ENCODE data around the gene MYO1B.

Gene MYO1B

DNA sequence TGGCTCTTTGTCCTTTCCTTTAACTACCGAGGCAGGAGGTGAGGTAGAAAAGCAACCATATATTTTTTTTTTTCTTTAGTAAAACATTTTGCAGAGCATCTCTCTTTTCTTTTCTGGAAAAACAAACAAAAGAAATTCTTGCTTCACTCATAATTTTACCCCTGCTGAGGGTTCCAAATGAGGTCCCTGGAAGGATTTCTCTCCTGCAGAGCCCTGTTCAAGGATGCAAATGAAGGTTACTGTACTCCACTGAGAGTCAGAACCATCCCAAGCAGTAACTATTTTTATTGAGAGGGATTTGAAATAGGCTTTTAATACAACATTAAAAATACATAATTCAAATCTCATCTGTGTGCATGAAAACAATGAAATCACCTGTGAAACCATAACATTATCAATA lies 19.5 kb upstream of the MYO1B start:
- DNase-seq (ENCODE audit: low read depth in 3 of 3, low spot score in 1 of 3), result no peak

DNA sequence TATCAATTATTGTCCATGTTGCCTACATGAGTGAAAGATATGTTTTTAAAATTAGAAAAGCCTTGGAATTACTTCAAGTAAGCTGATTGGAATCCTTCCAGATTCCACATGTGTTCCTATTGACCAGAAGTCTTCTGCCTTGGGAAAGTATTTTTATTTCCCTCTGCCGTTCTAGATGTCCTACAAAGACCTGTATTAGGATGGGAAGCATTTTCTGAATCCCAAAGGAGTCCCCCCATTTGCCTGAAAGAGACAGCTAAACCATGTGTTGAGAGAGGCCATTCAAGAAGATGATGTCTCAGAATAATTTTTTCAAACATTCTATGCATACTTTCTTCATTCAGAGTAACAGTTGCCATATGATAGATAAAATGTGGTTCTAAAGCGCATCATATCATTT lies 19.0 kb upstream of the MYO1B start:
- no peak for DNase-seq (ENCODE audit: low read depth in 3 of 3, low spot score in 1 of 3)

DNA sequence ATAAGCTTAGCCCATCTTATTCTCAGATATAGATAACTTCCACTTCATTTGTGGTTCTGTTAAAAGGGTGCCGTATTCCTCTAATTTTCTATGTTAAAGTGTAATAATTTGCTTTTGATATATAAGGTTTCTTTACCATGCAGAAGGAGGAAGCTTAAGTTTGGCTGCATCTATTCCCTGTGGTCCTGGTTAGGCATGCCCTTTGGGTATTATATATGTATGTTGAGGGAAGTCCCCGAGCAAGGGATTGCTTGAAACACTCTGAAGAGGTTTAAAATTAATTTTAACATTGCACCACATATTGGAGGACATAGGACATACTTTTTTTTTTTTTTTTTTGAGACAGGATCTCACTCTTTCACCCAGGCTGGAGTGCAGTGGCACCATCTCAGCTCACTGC lies 16.9 kb upstream of the MYO1B start:
- no peak for DNase-seq (ENCODE audit: low read depth in 3 of 3, low spot score in 1 of 3)

DNA sequence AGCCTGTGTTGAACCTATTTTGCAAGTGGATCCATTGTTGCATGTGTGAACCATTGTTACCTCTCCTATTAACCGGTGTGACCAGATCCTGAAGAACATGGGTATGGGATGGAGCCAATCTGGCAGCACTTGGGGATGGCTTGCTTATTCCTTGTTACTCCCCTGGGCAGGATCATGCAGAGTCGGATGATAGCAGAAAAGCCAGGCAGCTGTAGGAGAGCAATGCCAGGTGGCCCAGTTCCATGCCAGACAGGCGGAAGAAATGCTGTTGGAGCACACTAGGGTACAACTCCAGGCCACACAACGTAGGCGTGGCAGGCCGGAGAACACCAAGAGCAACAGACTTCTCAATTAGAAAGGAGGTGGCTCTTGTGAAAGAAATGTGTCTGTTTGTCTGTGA lies 16.3 kb upstream of the MYO1B start:
- no peak for DNase-seq (ENCODE audit: low read depth in 3 of 3, low spot score in 1 of 3)

DNA sequence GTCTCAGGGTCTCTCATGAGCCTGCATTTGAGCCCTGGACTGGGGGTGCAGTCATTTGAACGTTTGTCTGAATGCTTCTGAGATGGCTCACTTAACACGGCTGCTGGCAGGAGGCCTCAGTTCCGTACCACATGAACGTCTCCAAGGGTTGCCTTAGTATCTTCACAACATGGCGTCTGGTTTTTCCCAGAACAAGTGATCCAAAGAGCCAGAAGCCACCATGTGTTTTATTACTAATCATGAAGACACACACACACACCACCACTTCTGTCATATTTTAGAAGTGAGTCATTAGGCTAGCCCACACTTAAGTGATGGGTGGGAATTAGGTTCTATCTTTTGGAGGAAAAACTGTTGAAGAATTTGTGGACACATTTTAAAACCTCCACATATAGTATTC lies 15.0 kb upstream of the MYO1B start:
- DNase-seq (ENCODE audit: low read depth in 3 of 3, low spot score in 1 of 3), result no peak

DNA sequence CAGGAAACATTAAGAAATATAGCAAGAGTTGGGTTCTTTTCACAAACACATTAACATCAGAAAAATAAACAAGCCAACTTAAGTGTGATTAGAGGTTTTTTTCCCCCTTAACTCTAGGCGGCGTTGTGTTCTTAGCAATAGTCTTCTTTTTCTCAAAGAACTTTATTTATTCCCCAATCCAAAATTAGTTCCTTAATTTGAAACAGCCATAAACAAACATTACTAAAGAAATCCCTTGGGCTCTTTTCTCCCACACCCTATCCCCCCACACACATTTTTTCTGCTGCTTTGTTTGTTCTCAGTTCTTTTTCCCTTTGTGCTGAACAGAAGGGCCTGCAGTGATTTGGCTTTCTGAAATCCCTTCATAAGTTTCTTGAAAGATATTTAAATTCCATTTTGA lies 13.2 kb upstream of the MYO1B start:
- no peak for DNase-seq (ENCODE audit: low read depth in 3 of 3, low spot score in 1 of 3)

DNA sequence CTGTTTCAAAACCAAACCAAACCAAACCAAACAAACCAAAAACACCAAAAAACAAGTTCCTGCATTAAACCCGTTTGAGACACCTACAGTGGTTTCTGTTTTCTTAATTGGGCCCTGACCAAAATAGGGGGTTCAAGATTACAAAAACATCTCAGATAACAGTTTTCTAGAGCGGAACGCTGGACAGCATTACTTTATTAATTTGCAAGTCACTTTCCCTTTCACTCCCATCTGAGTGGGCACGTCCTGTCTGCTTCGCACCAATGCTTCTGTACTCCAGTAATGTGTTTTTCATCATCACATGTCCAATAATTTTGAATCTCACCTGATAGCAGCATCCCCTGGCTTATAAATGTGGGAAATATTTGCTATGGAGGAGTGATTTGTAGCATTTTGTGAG lies 11.7 kb upstream of the MYO1B start:
- DNase-seq (ENCODE audit: low read depth in 3 of 3, low spot score in 1 of 3), result no peak

DNA sequence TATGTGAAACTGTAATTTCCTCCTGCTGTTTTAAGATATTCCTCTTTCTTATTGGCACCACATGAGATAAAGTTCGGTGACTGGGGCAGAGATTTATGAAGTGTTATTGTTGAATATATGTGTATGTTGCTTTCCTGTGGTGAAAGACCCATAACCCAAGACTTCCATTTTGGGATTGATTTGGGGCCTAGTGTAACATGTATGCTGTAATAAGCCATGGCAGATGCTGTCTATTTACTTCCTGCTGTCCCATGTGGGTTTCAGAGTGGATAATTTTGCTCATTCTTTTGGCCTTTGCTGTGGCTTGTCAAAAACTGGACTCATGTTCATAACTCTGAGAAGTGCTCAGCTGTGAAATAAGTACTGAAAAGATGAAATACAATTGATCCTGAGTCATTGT lies 10.8 kb upstream of the MYO1B start:
- no peak for DNase-seq (ENCODE audit: low read depth in 3 of 3, low spot score in 1 of 3)

DNA sequence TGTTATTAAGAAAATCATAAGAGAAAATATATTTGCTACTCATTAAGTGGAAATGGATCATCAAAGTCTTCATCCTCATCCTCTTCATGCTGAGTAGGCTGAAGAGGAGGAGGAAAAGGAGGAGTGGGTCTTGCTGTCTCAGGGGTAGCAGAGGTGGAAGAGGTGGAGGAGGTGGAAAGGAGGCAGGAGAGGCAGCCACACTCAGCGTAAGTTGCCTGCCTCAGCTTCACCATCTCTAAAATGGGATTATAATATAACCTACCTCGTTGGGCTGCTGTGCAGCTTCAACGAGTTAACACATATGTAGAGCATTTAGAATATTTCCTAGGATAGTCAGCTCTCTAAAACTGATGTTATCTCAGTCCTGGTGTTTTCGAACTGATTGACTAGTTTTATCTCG lies 4.3 kb upstream of the MYO1B start:
- no peak for DNase-seq (ENCODE audit: low read depth in 3 of 3, low spot score in 1 of 3)

DNA sequence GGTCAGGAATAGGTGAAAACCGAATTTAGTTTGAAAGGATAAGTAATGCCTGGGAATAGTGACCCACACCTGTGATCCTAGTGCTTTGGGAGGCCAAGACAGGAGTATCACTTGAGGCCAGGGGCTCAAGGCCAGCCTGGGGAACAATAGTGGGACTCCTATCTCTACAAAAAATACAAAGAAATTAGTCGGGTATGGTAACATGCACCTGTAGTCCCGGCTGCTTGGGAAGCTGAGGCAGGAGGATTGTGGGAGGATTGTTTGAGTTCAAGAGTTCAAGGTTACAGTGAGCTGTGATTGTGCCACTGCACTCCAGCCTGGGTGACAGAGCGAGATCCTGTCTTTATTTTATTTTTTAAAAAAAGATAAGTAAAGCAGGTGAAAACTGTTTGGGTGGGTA lies 3.8 kb upstream of the MYO1B start:
- DNase-seq (ENCODE audit: low read depth in 3 of 3, low spot score in 1 of 3), result no peak

DNA sequence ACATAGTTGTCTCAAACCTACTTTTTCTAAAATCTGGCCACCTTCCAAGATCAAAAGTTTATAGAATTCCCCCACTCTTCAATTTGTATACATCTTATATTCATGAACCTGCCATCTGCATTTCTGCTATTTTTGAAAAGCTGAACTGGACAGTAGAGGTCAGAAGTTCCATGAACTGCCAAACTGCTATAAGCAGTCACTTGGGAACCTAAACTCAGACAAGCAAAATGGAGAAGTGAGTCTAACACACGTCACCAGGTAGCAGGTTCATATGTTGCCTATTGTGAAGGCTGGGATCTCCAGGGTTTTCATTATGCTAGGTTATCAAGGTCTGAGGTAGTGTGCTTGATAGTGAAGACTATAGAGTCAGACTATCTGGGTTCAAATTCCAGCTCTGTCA lies 2.0 kb upstream of the MYO1B start:
- no peak for DNase-seq (ENCODE audit: low read depth in 3 of 3, low spot score in 1 of 3)

DNA sequence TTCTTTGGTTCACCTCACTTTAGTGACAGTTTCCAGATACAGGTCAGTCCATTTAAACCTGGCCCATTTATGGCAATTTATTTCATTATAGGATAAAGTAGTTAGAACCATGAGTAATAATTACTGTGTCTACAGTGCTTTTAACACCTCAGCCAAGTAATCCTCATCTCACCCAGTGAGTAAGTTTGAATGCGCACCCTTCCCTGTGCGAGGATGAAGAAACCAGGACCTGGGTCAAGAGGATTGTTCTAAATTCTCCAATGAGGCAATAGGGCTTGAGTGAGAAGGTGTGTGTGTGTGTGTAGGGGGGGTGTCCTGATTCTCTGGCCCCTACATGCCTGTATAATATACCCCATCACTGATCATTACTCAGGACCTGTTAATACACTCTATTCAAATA lies 854 bp upstream of the MYO1B start:
- DNase-seq (ENCODE audit: low read depth in 3 of 3, low spot score in 1 of 3), result no peak

DNA sequence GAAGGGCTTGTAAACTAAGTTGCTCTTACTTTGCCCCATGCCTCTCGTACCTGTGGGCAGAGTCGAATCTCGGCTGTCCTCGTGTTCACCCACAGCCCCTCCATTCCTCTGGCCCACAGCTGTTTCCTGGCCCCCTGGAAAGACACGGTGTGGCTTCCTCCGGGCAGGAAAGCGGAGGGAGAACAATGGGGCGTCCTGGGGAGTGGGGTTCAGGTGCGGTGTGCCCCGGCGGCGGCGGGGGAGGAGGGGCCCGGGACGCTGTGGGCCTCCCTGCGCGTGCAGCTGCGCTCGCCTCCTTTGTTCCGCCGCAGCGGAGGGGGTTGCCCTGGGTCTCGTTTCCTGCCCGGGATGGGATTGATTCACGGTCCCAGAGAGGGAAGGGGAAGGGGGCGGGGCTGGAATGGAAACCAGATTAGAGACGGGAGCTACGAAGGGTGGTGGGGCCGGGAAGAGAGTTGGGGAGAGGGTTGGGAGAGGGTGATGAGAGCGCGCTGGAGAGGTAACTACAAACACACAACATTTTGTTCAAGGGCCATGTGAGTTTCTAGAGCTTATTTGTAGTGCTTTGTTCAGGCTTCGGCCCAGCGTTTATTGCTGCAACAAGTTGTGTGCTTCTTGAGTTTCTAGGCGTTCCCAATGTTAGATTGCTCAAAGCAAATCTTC lies 796 bp downstream of the MYO1B start:
- DNase-seq (ENCODE audit: low read depth in 3 of 3, low spot score in 1 of 3), result peak in 1 of 3 donors; percentile 16

DNA sequence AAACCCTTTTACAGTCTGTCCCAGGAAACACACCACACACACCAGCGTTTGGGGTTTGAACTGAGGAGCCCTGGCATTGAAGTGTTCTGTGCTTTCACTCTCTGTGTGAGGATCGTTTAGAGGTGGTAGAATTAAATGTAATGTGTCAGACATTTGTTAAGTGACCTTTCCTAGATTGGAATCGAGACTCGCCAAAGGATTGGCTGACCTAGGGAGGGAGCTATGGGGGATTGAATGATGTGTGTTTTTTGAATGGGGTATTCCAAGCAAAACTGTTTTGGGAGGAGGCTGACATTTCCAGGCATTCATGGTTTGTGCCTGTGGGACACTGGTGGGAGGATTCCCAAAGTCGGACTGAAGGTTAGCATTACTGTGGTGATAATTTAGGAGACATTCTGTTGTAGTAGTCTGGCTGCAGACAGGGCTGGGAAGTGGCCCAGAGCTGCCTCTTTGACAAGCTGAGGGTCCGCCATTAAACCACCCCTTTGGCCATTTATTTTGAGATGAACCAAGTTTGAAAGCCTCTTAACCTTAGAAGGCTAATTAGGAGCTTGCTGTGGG lies 1.7 kb downstream of the MYO1B start:
- DNase-seq (ENCODE audit: low read depth in 3 of 3, low spot score in 1 of 3), result no peak

DNA sequence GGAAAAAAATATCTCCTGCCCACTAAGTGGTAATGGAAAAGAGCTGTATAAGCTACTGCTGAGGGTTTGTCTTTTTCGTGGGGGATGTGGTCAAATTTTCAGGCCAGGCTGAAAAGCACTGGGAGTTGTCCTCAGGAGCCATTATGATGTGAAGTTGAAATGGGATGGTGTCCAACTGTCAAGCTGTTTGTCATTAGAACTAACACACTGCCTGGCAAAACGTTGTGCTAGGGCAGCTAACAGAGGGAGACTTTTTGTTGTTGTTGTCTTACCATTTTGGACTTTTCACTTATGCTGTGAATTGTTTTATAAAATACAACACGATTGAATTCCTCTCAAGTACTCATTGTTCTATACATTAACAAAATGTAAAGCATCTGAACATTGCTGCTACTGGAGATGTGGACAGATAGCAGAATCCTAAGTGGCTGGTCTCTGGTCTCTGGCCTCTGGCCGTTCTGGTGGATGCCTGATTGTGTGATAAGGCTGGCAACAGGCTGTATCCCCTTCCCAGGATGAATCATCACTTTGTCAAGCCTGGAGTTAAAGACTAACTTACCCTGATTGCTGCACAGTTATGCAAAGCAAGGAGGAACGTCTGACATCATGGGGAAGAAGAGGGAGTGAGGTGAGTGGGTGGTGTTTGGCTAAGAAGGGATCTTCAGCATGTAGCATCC lies 2.3 kb downstream of the MYO1B start:
- no peak for DNase-seq (ENCODE audit: low read depth in 3 of 3, low spot score in 1 of 3)

DNA sequence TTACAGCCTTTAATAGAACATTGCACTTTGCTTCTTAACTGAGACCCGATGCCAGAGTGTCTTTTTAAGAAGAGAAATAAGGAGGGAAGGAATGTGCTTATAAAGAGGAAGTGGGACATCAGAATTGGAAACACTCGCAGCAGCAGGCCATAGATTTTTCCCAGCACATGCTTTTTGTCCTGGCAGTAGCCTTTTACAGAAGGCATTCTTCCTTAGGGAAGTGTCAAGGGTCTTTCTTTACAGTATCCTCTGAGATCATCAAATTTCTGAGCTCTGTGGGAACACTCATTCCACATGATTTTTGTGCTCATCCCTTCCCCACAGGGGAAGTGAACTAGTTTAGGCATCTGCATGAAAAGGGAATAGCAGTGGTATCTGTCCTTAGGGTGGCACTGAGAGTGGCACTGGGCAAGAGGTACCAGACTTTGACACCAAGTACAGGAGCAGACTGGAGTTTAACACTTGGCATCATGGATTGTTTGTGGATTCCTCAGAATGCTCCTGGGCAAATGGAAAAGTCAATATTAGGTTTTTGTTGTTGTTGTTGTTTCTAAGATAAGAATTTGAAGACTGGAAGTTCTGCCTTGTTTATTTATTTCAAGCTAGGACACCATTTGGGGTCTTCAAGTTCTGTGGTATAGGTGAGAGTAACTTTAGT lies 4.1 kb downstream of the MYO1B start:
- no peak for DNase-seq (ENCODE audit: low read depth in 3 of 3, low spot score in 1 of 3)

DNA sequence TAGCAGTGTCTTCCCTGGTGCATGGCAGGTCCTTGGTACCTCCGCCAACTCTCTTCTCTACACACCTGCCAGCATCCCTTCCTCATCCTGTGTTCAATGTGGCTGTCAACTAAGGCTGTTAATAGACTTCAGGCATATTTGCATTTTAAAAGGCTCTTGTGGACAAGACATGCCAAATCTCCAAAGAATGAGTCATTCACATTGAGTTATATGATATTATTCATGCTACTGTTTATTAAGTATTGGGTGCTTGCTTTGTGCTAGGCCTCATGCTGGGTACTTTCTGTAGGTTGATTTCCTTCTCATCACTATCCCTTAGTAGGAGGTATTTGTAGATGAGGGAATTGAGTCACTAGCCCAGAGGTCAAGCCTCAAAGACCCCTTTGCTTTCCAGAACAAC lies 5.2 kb downstream of the MYO1B start:
- no peak for DNase-seq (ENCODE audit: low read depth in 3 of 3, low spot score in 1 of 3)

DNA sequence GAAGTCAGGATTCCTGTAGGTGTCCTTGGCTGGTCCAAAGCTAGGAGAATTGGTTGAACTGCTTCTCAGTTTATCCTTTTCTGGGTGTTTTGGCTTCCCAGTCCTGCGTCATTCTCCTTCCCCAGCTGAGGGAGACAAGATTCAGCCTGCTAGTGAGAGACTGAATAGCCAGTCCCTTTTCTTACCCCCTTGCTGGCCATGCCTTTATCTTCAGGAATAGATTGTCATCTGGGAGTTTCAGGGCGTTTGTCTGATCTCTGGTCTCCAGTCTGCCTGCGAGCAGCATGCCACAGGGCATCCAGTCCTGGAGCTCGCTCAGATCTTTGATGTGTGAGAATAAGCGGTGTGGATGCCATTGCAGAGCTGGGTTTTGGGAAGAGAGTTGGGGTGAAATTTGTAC lies 5.8 kb downstream of the MYO1B start:
- no peak for DNase-seq (ENCODE audit: low read depth in 3 of 3, low spot score in 1 of 3)

DNA sequence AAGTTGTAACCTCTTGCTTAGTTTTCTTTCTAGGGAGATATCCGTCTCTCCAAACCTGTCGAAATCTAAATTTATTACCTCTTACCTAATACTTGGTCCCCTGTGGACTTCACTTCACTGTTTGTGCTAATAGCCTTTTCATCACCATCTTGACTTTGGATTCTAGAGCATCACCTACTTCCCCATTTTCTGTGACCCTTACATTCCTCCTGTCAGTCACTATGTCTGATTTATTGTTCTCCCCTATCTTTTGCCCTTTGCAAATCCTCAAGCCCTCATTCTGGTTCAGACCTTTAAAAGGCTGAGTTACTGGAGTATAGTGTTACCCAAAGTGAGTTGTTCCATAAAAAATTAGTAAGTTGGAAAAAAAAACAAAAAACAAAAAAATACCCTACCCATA lies 7.5 kb downstream of the MYO1B start:
- DNase-seq (ENCODE audit: low read depth in 3 of 3, low spot score in 1 of 3), result no peak

DNA sequence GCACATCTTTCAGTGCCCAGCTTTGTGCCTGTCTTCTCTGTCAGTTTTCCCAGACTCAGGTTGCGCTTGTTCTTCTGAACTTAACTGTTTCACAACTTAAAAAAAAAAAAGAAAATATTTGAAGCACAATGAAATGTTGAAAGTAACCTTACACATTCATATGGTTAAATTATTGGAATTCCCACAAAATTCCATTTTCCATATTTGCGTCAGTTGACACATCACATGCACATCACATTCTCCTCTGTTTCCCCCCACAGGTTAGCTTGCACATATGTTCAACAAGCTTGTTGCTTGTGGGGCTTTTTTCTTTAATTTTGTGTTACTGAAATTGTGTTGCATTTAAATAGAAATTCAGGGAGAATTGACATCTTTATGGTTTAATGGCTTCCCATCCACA lies 8.3 kb downstream of the MYO1B start:
- DNase-seq (ENCODE audit: low read depth in 3 of 3, low spot score in 1 of 3), result no peak

DNA sequence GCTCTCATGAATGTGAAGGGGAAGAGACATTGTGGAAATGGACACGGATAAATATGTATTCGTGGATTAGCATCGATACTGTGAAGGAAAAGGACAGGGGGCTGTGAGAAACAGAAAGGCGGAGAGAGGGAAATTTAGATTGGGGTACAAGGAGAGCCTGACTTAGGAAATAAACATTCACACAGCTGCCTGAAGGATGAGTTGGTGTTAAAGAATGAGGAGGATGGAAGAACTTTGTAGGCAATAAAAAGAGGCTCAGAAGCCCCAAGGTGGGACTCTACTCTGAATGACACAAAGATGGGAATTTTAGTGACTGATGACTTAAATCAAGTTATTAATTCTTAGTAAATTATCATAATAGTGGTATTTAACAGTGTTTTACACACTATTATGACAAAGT lies 10.1 kb downstream of the MYO1B start:
- DNase-seq (ENCODE audit: low read depth in 3 of 3, low spot score in 1 of 3), result no peak

DNA sequence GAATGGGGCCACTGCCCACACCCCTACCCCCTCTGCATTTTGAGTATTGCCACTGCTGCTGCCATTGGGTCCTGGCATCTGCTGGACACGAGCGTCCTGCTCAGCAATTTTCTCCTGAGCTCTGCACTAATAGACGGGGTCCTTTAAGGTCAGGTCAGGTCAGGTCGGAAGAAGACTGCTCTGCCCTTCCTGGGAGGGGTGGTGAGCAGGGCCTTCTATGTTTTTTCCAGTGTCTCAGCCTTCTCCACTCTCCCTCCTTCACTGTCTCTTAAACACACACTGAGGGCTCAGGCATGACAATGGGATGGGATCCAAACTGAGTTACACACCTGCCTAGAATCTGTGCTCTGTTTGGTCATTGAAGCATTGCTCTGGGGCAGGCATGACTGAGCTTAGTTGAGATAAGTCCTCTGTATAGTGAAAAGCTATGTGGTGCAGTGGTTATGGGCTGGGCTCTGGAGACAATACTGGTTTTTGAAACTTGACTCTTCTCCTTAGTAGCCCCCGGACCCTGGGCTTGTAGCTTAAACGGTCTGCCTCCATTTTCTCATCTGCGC lies 10.6 kb downstream of the MYO1B start:
- DNase-seq (ENCODE audit: low read depth in 3 of 3, low spot score in 1 of 3), result no peak
